Activated naive CD4-positive, alpha-beta T cell treated with anti-CD3 and anti-CD28 coated beads, Interleukin-2, amount 50 U/mL, for 72 hours (primary cell): ENCODE results near the gene PDXK. TPM values are rescaled to one million over a fixed set of nuclear protein-coding genes. Genes with fewer than 3 reads are reported as not detected.

ENCODE experiments used
- ATAC-seq, 2 donors: fragments of 150-1000 bp; cut with Tn5 transposase; 2 replicates each; pipeline ENCODE4 v1.10.0; 2021; ENCODE audit warnings: mild to moderate bottlenecking in 2 of 2, moderate library complexity in 2 of 2
- DNase-seq, 2 donors: peaks; one replicate each; pipeline ENCODE4 v3.0.0; 2021 to 2022; ENCODE audit warnings: low spot score in 2 of 2
- H3K27ac Mint-ChIP-seq, 2 donors: one replicate each; pipeline ENCODE4 v1.8.0; 2022; ENCODE audit warnings: mild to moderate bottlenecking in 2 of 2, mixed read lengths in 2 of 2
- H3K36me3 Mint-ChIP-seq, 2 donors: one replicate each; pipeline ENCODE4 v1.8.0; 2022; ENCODE audit warnings: mixed read lengths in 2 of 2
- H3K9me3 Mint-ChIP-seq, 2 donors: one replicate each; pipeline ENCODE4 v1.8.0; 2022; ENCODE audit warnings: mixed read lengths in 2 of 2
- total RNA-seq, 2 donors: library from RNA; stranded (reverse); gene quantifications; one replicate each; pipeline ENCODE4 v1.2.3, GENCODE V29; 2022

PDXK gene
- total RNA-seq, 2 donors from 2014 or later = 70.3 to 121 TPM

DNA sequence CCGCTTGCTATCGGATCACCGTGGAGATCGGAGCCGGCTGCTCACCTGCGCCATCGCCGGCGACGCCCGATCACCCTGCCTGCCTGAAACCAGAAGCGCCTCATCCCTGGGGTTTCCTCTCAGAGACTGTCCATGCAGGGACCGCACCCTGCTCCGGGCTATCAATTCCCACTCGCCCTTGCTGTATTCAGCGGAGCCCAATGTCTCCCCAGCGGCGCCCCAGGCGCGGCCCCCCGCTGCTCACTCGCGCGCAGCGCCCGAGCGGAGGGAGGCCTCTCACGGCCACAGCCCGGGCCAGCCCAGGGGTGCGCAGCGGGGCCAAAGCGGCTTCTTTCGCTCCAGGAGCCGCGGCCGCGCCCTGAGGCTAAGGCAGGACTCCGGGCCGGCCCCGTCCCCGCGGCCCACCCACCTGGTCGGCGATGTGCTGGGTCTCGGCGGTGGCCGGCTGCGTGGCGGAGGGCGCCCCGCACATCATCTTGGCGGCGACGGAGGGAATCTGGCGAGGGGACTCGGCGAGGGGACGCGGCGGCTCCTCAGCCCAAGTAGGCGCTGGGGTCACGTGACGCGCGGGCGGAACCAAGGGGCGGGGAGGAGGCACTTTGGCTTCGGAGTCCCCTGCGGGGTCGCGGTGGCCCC is 57.0 kb downstream of the PDXK start, which contains the start of gene CSTB:
Gene CSTB (minus strand): TSS at position 514 of the 636 bp plus-strand sequence. CDS start 39 bp downstream, at position 475.
- peak; percentile 82 to 83 for ATAC-seq
- Mint-ChIP-seq H3K9me3 (no peaks in the 10 kb centered on the region), H3K36me3 (peaks cover 22 to 29% of the 10 kb centered on the region in 2 donors), H3K27ac (peak within 1 kb of the TSS; percentile 47 to 81)
- peak; percentile 86 to 89 for DNase-seq

DNA sequence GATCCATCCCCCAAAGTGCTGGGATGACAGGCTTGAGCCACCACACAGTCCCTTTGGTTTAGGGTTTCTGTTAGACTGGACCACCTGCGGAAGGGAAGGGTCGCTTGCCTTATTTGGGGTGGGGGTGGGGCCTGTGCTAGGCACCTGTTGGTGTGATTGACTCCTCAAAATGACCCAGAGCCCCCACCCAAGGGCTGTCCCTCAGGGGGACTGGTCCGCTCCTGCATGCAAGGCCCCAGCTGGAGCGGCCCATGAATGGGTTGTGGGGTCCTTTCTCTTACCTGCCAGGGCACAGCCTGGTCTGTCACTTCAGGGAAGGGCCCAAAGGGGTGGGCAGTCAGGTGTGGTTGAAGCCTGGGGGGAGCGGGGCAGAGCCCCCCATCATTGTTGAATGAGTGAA is 59.0 kb downstream of the PDXK start:
- Mint-ChIP-seq H3K36me3 (peaks cover 19 to 22% of the 10 kb centered on the region in 2 donors), H3K27ac (peak overlapping the region in 1 of 2 donors; percentile 62), H3K9me3 (no peaks in the 10 kb centered on the region)
- DNase-seq (no peak), ATAC-seq (no peak)

DNA sequence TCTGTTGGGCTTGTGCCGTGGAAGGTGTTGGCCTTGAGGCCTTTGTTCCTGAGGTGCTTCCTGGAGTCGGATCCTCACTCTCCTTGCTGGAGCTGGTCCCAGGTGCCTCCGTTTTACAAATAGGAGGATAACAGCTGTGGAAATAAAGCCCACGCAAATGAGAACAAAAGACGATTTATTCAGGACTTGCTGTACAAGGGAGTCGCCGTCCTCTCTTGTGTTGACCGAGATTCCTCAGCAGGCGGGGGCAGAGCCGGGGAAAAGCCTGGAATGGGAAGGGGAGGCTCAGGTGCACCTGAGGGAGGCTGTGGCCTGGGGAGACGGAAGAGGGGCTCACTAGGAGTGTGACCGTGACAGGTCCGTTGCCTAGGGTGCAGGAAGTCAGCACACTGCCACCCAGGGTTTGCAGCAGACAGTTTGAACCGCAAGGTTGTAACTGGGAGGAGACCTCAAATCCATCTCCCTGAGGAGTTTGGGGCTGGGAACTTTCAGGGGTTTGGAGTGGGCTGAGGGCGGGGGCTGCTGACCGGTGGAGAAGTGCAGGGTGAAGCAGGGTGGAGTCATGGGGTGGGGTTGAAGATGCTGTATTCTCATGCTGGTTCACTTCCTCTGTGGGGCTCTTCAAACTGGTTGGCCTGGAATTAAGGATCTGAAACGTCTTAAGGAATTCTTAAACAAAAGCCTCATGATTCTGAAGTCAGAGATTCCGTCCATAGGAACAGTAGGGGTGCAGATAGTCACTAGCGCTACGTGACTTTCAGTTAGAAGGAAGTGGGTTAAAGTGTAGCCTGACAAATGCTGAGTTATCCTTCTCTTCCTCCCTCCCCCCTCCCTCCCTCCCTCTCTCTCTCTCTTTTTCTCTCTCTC is 59.8 kb downstream of the PDXK start:
- Mint-ChIP-seq H3K9me3 (no peaks in the 10 kb centered on the region), H3K27ac (peak overlapping the region; percentile 62 to 77), H3K36me3 (peaks cover 12 to 16% of the 10 kb centered on the region in 2 donors)
- ATAC-seq (no peak), DNase-seq (no peak)

DNA sequence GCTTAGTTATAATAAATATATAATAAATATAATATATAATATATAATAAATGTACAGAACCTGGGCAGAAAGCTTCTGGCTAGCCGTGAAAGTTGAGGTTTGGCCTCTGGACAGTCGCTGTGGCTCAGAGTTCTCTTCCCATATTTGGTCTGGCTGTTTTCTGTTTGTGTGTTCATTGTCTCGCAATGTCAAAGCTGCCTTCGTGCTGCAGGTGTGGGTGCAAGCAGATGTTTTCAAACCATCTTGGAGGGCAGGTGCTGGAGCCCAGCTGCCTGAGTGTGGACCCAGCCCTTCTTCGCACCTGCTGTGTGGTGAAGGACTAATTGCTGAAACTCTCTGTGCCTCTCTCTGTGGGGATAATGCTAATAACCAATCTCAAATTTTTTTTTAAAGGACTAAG is 60.7 kb downstream of the PDXK start:
- H3K9me3 Mint-ChIP-seq = no peaks in the 10 kb centered on the region
- no peak overlapping the region for H3K27ac Mint-ChIP-seq
- ATAC-seq (no peak), DNase-seq (no peak)
- H3K36me3 Mint-ChIP-seq = peaks cover 6 to 11% of the 10 kb centered on the region in 2 donors

DNA sequence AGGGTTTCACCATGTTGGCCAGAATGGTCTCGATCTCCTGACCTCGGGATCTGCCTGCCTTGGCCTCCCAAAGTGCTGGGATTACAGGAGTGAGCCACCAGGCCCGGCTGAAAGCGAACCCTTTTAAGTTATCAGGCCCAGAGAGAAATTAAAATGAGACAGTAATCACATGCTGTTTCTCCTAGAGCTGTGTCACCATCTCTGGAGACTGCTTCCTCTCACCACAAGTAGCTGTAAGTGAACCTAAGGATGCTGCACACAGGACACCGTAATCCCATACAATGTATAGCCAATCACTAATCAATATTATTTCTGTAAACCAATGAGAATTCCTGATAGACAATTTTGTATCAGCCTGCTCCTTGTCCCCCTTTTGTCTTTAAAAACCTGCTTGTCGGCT is 62.9 kb downstream of the PDXK start:
- no peaks in the 10 kb centered on the region for H3K36me3 Mint-ChIP-seq
- H3K9me3 Mint-ChIP-seq = no peaks in the 10 kb centered on the region
- ATAC-seq (no peak), DNase-seq (no peak)
- H3K27ac Mint-ChIP-seq = peak overlapping the region; percentile 62 to 90

DNA sequence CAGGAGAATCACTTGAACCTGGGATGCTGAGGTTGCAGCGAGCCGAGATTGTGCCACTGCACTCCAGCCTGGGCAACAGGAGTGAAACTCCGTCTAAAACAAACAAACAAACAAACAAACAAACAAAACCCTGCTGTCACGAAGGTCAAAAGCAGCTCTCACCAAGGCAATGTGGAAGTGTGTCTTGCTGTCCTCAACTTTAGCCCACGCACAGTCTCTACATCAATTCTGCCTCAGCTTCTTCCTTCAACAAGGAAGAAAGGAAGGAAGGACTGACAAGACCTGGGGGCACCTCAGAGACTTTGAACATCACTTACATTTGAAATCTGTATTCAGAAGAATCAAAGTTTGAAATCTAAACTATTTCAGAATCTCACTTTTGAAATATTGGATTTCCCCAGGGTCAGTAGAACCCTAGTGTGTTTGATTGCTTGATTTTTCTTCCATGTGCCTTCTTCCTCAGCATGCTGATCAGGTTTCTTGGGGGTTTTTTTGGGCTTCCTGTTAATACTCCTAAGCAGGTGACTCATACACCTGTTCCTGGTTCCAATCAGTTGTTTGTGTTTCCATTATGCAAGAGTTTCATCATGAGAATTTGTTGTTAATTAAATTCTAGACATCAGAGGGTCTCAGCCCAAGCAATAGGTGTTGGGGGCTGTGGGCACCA is 63.6 kb downstream of the PDXK start:
- Mint-ChIP-seq H3K27ac (peak overlapping the region; percentile 62 to 90), H3K36me3 (no peaks in the 10 kb centered on the region), H3K9me3 (no peaks in the 10 kb centered on the region)
- ATAC-seq = peak; percentile 62 to 67
- no peak for DNase-seq

DNA sequence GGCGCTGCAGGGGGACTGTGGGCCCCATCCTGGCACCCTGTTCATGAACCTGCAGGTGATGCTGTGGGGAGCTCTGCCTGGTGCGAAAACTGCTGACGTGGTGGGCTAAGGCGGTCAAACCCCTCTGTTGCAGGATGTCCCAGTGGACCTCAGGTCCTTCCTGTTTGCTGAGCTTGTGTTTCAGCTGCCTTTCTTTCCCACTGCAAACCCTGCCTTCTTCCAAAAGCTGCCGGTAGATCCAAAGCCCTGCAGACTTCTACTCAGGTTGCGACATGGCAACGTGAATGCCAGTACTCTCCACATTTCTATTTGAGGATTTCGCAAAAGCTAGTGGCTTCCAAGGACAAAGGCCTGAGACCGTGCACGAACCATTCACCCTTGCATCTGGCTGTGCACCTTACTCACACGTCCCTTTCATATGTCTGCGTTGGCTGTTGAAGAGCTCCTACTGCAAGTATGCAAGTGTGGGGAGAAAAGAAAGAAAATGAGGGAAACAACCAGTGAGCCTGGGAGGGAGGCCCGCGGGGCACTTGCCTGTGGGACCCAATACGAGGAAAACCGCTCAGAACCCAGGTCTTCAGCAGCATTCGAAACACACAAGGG is 64.3 kb downstream of the PDXK start:
- peak overlapping the region in 1 of 2 donors; percentile 62 for H3K27ac Mint-ChIP-seq
- peak; percentile 33 to 48 for ATAC-seq
- H3K9me3 Mint-ChIP-seq = no peaks in the 10 kb centered on the region
- no peaks in the 10 kb centered on the region for H3K36me3 Mint-ChIP-seq
- DNase-seq = no peak

DNA sequence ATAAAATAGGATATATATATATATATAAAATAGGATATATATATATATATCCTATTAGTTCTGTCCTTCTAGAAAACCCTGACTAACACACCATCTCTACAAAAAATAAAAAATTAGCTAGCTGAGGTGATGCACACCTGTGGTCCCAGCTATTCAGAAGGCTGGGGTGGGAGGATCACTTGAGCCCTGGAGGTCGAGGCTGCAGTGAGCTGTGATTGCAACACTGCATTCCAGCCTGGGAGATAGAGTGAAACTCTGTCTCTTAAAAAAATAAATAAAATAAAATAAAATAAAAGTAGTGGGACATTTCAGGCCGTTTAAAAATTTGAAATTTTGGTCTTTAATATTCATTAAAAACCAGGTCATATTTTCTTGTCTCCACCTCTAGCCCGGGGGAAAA is 66.2 kb downstream of the PDXK start:
- DNase-seq (no peak), ATAC-seq (no peak)
- Mint-ChIP-seq H3K27ac (no peak overlapping the region), H3K9me3 (no peaks in the 10 kb centered on the region), H3K36me3 (peaks cover 4 to 5% of the 10 kb centered on the region in 2 donors)

DNA sequence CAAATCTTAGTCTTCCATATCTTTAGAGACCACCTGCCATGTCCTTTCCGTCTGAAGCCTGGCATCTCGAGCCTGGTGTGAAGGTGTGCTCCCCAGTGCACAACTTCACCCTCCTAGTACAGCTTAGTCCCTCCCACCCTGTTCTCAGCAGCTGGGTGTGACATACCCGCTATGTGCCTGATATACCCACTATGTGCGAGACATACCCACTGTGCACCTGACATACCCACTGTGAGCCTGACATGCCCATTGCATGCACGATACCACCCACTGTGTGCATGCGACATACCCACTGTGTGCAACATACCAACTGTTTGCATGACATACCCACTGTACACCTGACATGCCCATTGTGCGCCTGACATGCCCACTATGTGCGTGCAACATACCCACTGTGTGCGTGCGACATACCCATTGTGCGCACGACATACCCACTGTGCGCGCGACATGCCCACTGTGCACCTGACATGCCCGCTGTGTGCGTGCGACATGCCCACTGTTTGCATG is 67.4 kb downstream of the PDXK start:
- Mint-ChIP-seq H3K27ac (no peak overlapping the region), H3K36me3 (peaks cover 15 to 17% of the 10 kb centered on the region in 2 donors), H3K9me3 (no peaks in the 10 kb centered on the region)
- DNase-seq = no peak
- no peak for ATAC-seq

DNA sequence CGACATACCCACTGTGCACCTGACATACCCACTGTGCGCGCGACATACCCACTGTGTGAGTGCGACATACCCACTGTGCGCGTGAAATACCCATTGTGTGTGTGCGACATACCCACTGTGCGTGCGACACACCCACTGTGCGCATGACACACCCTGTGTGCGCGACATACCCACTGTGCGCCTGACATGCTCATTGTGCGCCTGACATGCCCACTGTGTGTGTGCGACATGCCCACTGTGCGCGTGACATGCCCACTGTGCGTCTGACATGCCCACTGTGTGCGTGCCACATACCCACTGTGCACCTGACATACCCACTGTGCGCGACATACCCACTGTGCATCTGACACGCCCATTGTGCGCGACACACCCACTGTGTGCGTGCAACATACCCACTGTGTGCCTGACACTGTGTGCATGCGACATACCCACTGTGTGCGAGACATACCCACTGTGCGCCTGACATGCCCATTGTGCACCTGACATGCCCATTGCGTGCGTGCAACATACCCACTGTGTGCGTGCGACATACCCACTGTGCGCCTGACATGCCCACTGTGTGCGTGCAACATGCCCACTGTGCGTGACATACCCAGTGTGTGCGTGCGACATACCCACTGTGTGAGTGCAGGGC is 68.0 kb downstream of the PDXK start:
- no peaks in the 10 kb centered on the region for H3K9me3 Mint-ChIP-seq
- DNase-seq = no peak
- no peak for ATAC-seq
- H3K27ac Mint-ChIP-seq = no peak overlapping the region
- H3K36me3 Mint-ChIP-seq = peaks cover 17 to 20% of the 10 kb centered on the region in 2 donors

DNA sequence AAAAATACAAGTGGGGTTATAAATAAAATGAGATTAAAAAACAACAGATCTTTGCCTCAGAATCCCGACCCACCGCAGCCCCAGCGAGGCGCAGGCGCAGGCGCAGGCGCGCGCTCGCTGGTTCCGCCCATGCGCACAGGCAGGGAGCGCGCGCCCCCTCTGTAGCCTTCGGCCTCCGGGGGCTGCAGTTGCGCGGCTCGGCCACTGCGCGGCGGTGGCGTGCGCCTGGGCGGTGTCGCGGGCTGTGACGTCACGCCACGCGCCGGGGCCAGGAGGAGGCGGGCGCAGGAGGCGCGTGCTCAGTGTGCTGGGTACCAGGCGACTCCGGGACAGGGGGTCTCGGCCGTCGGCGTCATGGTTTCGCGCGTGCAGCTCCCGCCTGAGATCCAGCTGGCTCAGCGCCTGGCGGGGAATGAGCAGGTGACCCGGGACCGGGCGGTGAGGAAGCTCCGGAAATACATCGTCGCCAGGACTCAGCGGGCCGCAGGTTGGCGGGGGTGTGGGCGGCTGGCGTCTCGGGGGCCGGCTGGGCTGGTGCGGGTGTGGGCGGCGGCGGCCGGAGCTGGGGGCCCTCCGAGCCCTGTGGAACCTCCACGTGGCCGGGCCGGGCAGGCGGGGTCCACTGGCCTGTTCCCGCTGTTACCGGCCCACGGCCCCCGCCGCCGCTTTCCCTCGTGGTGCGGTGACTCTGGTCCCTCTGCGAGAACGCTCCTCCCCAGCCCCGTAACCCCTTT is 70.5 kb downstream of the PDXK start, which contains the start of gene RRP1:
Gene RRP1 (plus strand): TSS at position 302 of the 734 bp plus-strand sequence. CDS start 53 bp downstream, at position 355.
- peak; percentile 92 to 93 for ATAC-seq
- Mint-ChIP-seq H3K27ac (peak within 1 kb of the TSS; percentile 94 to 98), H3K36me3 (peaks cover 28 to 29% of the 10 kb centered on the region in 2 donors), H3K9me3 (no peaks in the 10 kb centered on the region)
- peak; percentile 97 to 100 for DNase-seq

DNA sequence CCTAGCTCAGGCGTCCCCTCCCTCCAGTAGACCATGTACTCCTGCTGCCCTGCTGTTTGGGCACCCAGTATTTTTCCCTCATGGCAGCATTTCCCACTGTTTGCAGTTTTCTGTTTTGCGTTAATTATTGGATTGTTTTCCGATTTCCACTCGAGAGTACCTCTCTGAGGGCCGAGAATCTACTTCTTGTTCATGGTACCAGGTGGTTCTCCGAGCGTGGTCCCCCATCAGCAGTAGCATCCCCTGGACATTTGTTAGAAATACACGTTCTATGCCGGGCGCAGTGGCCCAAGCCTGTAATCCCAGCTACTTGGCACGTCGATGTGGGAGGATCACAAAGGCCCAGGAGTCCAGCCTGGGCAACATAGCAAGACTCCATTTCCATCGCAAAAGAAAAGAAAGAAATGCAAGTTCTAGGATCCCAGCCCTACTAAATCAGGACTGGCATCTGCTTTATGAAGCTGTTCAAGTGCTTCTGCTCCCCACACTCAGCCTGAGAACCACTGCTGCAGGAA is 71.1 kb downstream of the PDXK start:
- H3K9me3 Mint-ChIP-seq = no peaks in the 10 kb centered on the region
- H3K27ac Mint-ChIP-seq = peak overlapping the region; percentile 94 to 98
- DNase-seq = no peak
- ATAC-seq = no peak
- H3K36me3 Mint-ChIP-seq = peaks cover 28 to 32% of the 10 kb centered on the region in 2 donors

DNA sequence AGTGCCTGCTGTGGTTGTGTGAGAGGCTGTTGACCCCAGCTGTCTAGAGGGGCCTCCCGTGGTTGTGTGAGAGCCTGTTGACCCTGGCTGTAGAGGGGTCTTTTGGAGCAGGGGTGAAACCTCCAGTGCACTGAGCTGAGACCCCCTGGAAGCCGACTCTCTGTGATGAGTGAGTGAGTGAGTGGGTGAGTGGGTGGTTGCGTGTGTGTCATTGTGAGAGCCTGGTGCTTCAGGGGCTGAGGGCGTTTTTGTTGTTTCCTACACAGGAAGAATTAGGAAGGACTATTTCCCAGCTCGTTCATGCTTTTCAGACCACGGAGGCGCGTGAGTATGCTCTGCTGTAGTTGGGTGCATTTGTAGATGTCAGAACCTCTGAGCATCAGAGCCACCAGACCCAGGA is 73.5 kb downstream of the PDXK start:
- H3K36me3 Mint-ChIP-seq = peaks cover 28 to 39% of the 10 kb centered on the region in 2 donors
- H3K9me3 Mint-ChIP-seq = no peaks in the 10 kb centered on the region
- ATAC-seq (no peak), DNase-seq (no peak)
- H3K27ac Mint-ChIP-seq = peak overlapping the region; percentile 62 to 78

DNA sequence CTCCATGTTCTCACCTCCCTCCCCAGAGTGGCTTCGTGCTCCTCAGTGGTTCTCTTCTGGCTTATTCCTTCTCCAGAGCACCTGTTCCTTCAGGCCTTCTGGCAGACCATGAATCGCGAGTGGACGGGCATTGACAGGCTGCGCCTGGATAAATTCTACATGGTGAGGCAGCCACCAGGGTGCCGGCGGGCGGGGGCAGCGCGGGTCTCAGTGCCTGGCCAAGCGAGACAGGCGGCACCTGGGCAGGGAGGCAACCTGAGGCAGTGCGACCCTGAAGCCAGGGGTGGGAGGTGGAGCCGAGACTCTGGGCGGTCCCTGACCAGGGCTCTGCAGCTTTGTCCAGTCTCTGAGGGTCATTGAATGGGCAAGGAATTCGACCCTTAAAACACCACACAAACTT is 74.3 kb downstream of the PDXK start:
- peak overlapping the region in 1 of 2 donors; percentile 68 for H3K27ac Mint-ChIP-seq
- DNase-seq (no peak), ATAC-seq (no peak)
- H3K9me3 Mint-ChIP-seq = no peaks in the 10 kb centered on the region
- peaks cover 31 to 39% of the 10 kb centered on the region in 2 donors for H3K36me3 Mint-ChIP-seq

DNA sequence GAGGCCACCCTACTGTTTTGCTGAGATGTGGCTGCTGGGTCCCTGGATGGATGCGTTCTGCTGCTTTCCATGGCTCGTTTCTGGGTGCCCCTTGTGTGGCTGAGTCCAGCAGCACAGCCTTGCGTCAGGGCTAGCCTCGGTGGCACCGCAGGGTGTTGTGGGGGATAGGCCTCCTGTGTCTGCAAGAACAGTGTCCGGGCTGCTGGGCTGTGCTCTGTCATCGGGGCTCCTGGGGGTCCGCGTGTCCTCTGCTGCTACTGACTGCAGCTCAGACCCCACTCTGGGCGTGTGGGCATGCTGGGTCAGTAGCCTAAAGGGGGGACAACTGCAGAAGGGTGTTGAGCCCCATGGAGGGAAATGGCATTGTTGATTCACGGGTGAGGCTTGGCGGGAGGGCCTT is 75.4 kb downstream of the PDXK start:
- Mint-ChIP-seq H3K27ac (no peak overlapping the region), H3K36me3 (peaks cover 40 to 49% of the 10 kb centered on the region in 2 donors), H3K9me3 (no peaks in the 10 kb centered on the region)
- DNase-seq (no peak), ATAC-seq (no peak)
